SK-N-SH (cell line): ENCODE data around the gene IRF2BPL. TPM values are rescaled to one million over a fixed set of nuclear protein-coding genes. Genes with fewer than 3 reads are reported as not detected.
"Not testable (repeated sequence)": the region's sequence is repeated elsewhere in the genome, so short reads cannot be mapped to it uniquely, and the experiment has no call there.

Source experiments
- CTCF ChIA-PET: fragments of 300-600, 350-600 bp; formaldehyde crosslinking; extraction: SDS; loops from one replicate; lab custom pipeline; 2021; lab: Yijun Ruan, JAX
- POLR2A ChIA-PET: fragments of 350-600 bp; sonication (Branson Sonifier 250); formaldehyde crosslinking; extraction: SDS; loops from one replicate; lab custom pipeline; 2020; ENCODE audit warnings: antibody characterized with exemption, inconsistent platforms; lab: Yijun Ruan, JAX
- DNase-seq: peaks from one replicate; pipeline ENCODE4 v3.0.0; 2012
- H2AFZ ChIP-seq: fragments of 200-600 bp; sonication (generic); 2 replicates; pipeline ENCODE4 v1.8.1; 2016; ENCODE audit warnings: antibody characterized with exemption, mild to moderate bottlenecking, low read depth
- H3F3A ChIP-seq: fragments of 200-600 bp; sonication (generic); replicated peaks from 2 replicates; pipeline ENCODE3; 2016; ENCODE audit warnings: antibody characterized with exemption, mild to moderate bottlenecking; ENCODE audit not compliant: insufficient read depth
- H3K27ac ChIP-seq, 2 experiments: fragments of 200-500 bp in 1 of 2; fragments of 200-600 bp in 1 of 2; sonication (Bioruptor generic) in 1 of 2; sonication (generic), shearing (Covaris generic) in 1 of 2; 2 replicates each; pipeline versions ENCODE4 v1.5.1 to v1.6.1; 2014 to 2016; ENCODE audit warnings: low read depth in 2 of 2, inconsistent platforms in 1 of 2, low read length in 1 of 2, mild to moderate bottlenecking in 1 of 2, mixed read lengths in 1 of 2
- H3K27me3 ChIP-seq: fragments of 200-600 bp; sonication (generic), shearing (Covaris generic); 2 replicates; pipeline ENCODE4 v1.6.1; 2016; ENCODE audit warnings: mixed run types; ENCODE audit not compliant: insufficient read depth
- H3K36me3 ChIP-seq, 2 experiments: fragments of 200-500 bp in 1 of 2; fragments of 200-600 bp in 1 of 2; sonication (Bioruptor generic) in 1 of 2; sonication (generic) in 1 of 2; replicated peaks in 1 of 2; 2 replicates each; pipeline versions ENCODE3 to v1.5.1; 2014 to 2016; ENCODE audit warnings: low read length in 1 of 2, mild to moderate bottlenecking in 1 of 2; ENCODE audit not compliant: insufficient read depth in 2 of 2, control insufficient read depth in 1 of 2
- H3K4me1 ChIP-seq, 2 experiments: fragments of 200-500 bp in 1 of 2; fragments of 200-600 bp in 1 of 2; sonication (Bioruptor generic) in 1 of 2; sonication (generic), shearing (Covaris generic) in 1 of 2; 2 replicates each; pipeline versions ENCODE4 v1.5.1 to v1.6.1; 2014 to 2016; ENCODE audit warnings: low read depth in 1 of 2, low read length in 1 of 2, mixed run types in 1 of 2; ENCODE audit not compliant: insufficient read depth in 2 of 2, control insufficient read depth in 1 of 2
- H3K4me2 ChIP-seq: fragments of 200-600 bp; sonication (generic), shearing (Covaris generic); 2 replicates; pipeline ENCODE4 v1.6.1; 2017; ENCODE audit warnings: mixed run types
- H3K4me3 ChIP-seq, 2 experiments: fragments of 200-500 bp in 1 of 2; fragments of 200-600 bp in 1 of 2; sonication (Bioruptor generic) in 1 of 2; sonication (generic), shearing (Covaris generic) in 1 of 2; 2 replicates each; pipeline versions ENCODE4 v1.5.1 to v1.8.1; 2014 to 2016; ENCODE audit warnings: low read depth in 2 of 2, inconsistent platforms in 1 of 2, low read length in 1 of 2, mild to moderate bottlenecking in 1 of 2, mixed read lengths in 1 of 2, moderate library complexity in 1 of 2
- H3K79me2 ChIP-seq: fragments of 200-600 bp; sonication (generic); 2 replicates; pipeline ENCODE4 v1.8.1; 2017; ENCODE audit warnings: mild to moderate bottlenecking; ENCODE audit not compliant: insufficient read depth
- H3K9ac ChIP-seq: fragments of 200-600 bp; sonication (generic); 2 replicates; pipeline ENCODE4 v1.6.1; 2017; ENCODE audit warnings: mixed run types
- H3K9me2 ChIP-seq: fragments of 200-600 bp; sonication (generic); 2 replicates; pipeline ENCODE4 v1.6.1; 2017; ENCODE audit warnings: mixed run types
- H3K9me3 ChIP-seq: fragments of 200-600 bp; sonication (generic); 2 replicates; pipeline ENCODE4 v1.6.1; 2017; ENCODE audit warnings: mixed run types, mild to moderate bottlenecking, moderate library complexity
- H4K20me1 ChIP-seq: fragments of 200-600 bp; sonication (generic); 2 replicates; pipeline ENCODE4 v1.6.1; 2017; ENCODE audit warnings: mild to moderate bottlenecking, mixed run types; ENCODE audit not compliant: insufficient read depth
- ELF1 ChIP-seq: IDR thresholded peaks from 2 replicates; pipeline ENCODE4 v1.4.0; 2012
- EZH2phosphoT487 ChIP-seq: fragments of 200-600 bp; sonication (generic); IDR thresholded peaks from 2 replicates; pipeline ENCODE4 v1.6.1; 2017; ENCODE audit warnings: low read depth, mixed run types, mild to moderate bottlenecking, antibody characterized with exemption, moderate library complexity, borderline replicate concordance
- FOSL2 ChIP-seq: IDR thresholded peaks from 2 replicates; pipeline ENCODE4 v1.4.0; 2012; ENCODE audit warnings: low read depth, mild to moderate bottlenecking, moderate library complexity, borderline replicate concordance
- FOXM1 ChIP-seq: IDR thresholded peaks from 2 replicates; pipeline ENCODE4 v1.4.0; 2012; ENCODE audit warnings: low read depth, mild to moderate bottlenecking
- GABPA ChIP-seq: IDR thresholded peaks from 2 replicates; pipeline ENCODE4 v1.4.0; 2012; ENCODE audit warnings: low read depth, mild to moderate bottlenecking
- POLR2AphosphoS5 ChIP-seq: IDR thresholded peaks from 2 replicates; pipeline ENCODE4 v1.6.1; 2012; ENCODE audit warnings: low read depth, low read length
- RXRA ChIP-seq: IDR thresholded peaks from 2 replicates; pipeline ENCODE4 v1.4.0; 2012; ENCODE audit warnings: low read depth, mild to moderate bottlenecking, borderline replicate concordance
- SIN3A ChIP-seq: IDR thresholded peaks from 2 replicates; pipeline ENCODE4 v1.6.1; 2012; ENCODE audit warnings: low read depth, mild to moderate bottlenecking, low read length, moderate library complexity, borderline replicate concordance
- TCF12 ChIP-seq: IDR thresholded peaks from 2 replicates; pipeline ENCODE4 v1.4.0; 2012
- WGBS: methylation state at CpG from one replicate; pipeline ENCODE4 v1.1.6; 2017; ENCODE audit warnings: low lambda C conversion rate; 5-methylcytosine and 5-hydroxymethylcytosine counted together
- polyA plus RNA-seq, 3 experiments: library from polyadenylated mRNA; depleted of rRNA; stranded (reverse); fragments of >200 nt; gene quantifications; 2 replicates each; pipeline ENCODE4 v1.2.3, GENCODE V29; 2012
- TF ChIP-seq, protein P1 (sequence below): IDR thresholded peaks from 2 replicates; pipeline ENCODE4 v1.4.0; 2012; ENCODE audit warnings: low read depth, borderline replicate concordance
- TF ChIP-seq, protein P2 (sequence below): IDR thresholded peaks from 2 replicates; pipeline ENCODE4 v1.6.1; 2012; ENCODE audit warnings: mild to moderate bottlenecking, low read depth, low read length, moderate library complexity
- TF ChIP-seq, protein P3 (sequence below): IDR thresholded peaks from 2 replicates; pipeline ENCODE4; 2012

The IRF2BPL gene
- polyA plus RNA-seq, 1 of the 3 experiments (the other 2 are of a cell fraction): 17.1 TPM

DNA sequence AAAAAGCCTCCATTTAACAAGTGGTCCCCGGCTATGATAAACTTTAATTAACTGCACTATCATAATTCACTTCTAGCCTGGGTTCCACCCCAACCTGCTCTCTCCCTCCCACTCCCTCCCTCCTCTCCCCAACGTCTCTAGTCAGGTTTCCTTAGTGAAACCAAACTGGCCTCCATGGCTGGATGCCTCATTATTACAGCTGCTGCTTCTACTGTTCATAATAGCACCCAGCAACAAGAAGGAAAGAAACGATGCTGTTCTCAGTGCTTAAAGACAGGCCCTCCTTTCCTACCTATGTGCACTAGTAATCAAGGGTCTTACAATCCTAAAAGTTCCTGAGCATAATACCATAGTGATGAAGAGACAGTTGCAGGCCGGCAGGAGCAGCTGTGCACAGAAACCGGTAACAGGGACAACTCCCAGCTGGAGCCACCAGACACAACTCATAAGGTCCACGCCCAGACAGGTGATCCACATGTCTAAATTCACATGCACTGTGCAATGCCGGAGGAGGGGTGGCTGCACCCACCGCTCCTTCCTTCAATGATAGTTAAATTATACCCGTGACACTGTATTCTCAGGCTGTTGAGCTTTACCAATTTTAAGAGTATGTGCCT is 6.2 kb downstream of the IRF2BPL start:
- Histone ChIP-seq H2AFZ (no peak overlapping the region), H3K4me3 (no peak overlapping the region), H3K4me2 (peak overlapping the region; percentile 94), H3K27me3 (no peaks in the 10 kb centered on the region), H4K20me1 (peaks cover 33% of the 10 kb centered on the region), H3F3A (peaks cover 33% of the 10 kb centered on the region), H3K9ac (no peak overlapping the region), H3K79me2 (peaks cover 43% of the 10 kb centered on the region), H3K27ac (peak overlapping the region; percentile 26 to 74; a peak in 3 of 4 replicates), H3K9me3 (no peaks in the 10 kb centered on the region), H3K4me1 (peaks cover 26 to 30% of the 10 kb centered on the region in 2 experiments), H3K9me2 (no peaks in the 10 kb centered on the region), H3K36me3 (peaks cover 27 to 34% of the 10 kb centered on the region in 2 experiments)
- CTCF ChIA-PET: interaction anchor here (0.6 to 9.6 kb wide), 9 partner anchors 31 to 129 kb away, joined by 3 to 187 read pairs (median 4); no protein-coding TSS in a partner anchor
- WGBS: 70% methylated on average over 9 of the region's 9 CpGs
- TF ChIP-seq, protein P1, sequence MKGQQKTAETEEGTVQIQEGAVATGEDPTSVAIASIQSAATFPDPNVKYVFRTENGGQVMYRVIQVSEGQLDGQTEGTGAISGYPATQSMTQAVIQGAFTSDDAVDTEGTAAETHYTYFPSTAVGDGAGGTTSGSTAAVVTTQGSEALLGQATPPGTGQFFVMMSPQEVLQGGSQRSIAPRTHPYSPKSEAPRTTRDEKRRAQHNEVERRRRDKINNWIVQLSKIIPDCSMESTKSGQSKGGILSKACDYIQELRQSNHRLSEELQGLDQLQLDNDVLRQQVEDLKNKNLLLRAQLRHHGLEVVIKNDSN: no peak
- TF ChIP-seq RXRA: no peak
- no peak for TF ChIP-seq EZH2phosphoT487
- TF ChIP-seq, protein P2, sequence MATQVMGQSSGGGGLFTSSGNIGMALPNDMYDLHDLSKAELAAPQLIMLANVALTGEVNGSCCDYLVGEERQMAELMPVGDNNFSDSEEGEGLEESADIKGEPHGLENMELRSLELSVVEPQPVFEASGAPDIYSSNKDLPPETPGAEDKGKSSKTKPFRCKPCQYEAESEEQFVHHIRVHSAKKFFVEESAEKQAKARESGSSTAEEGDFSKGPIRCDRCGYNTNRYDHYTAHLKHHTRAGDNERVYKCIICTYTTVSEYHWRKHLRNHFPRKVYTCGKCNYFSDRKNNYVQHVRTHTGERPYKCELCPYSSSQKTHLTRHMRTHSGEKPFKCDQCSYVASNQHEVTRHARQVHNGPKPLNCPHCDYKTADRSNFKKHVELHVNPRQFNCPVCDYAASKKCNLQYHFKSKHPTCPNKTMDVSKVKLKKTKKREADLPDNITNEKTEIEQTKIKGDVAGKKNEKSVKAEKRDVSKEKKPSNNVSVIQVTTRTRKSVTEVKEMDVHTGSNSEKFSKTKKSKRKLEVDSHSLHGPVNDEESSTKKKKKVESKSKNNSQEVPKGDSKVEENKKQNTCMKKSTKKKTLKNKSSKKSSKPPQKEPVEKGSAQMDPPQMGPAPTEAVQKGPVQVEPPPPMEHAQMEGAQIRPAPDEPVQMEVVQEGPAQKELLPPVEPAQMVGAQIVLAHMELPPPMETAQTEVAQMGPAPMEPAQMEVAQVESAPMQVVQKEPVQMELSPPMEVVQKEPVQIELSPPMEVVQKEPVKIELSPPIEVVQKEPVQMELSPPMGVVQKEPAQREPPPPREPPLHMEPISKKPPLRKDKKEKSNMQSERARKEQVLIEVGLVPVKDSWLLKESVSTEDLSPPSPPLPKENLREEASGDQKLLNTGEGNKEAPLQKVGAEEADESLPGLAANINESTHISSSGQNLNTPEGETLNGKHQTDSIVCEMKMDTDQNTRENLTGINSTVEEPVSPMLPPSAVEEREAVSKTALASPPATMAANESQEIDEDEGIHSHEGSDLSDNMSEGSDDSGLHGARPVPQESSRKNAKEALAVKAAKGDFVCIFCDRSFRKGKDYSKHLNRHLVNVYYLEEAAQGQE: no peak
- TF ChIP-seq FOXM1: no peak
- no peak for TF ChIP-seq TCF12
- TF ChIP-seq, protein P3, sequence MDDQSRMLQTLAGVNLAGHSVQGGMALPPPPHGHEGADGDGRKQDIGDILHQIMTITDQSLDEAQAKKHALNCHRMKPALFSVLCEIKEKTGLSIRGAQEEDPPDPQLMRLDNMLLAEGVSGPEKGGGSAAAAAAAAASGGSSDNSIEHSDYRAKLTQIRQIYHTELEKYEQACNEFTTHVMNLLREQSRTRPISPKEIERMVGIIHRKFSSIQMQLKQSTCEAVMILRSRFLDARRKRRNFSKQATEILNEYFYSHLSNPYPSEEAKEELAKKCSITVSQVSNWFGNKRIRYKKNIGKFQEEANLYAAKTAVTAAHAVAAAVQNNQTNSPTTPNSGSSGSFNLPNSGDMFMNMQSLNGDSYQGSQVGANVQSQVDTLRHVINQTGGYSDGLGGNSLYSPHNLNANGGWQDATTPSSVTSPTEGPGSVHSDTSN: no peak
- no peak for TF ChIP-seq FOSL2
- no peak for TF ChIP-seq SIN3A
- TF ChIP-seq POLR2AphosphoS5: no peak; the same call in 1 of the 2 replicates
- TF ChIP-seq ELF1: no peak
- TF ChIP-seq GABPA: no peak
- DNase-seq: no peak
- POLR2A ChIA-PET: interaction anchor here (0.8 to 1.3 kb wide), 2 partner anchors 9 to 102 kb away, joined by 3 to 4 read pairs; no protein-coding TSS in a partner anchor

DNA sequence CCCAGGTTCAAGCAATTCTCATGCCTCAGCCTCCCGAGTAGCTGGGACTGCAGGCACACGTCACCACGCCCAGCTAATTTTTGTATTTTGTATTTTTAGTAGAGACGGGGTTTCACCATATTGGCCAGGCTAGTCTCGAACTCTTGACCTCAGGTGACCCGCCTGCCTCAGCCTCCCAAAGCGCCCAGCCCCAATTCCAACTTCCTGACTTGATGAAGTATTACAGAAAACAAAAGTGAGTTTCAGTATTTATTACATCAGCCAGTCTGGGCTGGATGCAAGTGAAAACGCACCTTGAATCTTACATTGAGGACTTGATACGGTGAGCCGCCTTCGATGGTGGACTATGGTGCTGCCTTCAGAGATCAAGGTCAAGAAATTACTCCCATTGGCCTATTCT is 7.1 kb downstream of the IRF2BPL start:
- H2AFZ ChIP-seq, DNase-seq, H3K9ac ChIP-seq, H3K9me3 ChIP-seq, H3K9me2 ChIP-seq, H3K4me3 ChIP-seq, H3K4me2 ChIP-seq, H3K27me3 ChIP-seq: not testable (repeated sequence)
- ChIA-PET POLR2A (interaction anchor here (1.3 kb wide), 1 partner anchor 8 kb away, joined by 4 read pairs; no protein-coding TSS in a partner anchor), CTCF (interaction anchor here (1.3 to 9.6 kb wide), 4 partner anchors 42 to 105 kb away, joined by 3 to 187 read pairs (median 26); no protein-coding TSS in a partner anchor)
- Histone ChIP-seq H3K27ac (peak overlapping the region in 1 of 2 experiments; percentile 26; a peak in 1 of 4 replicates), H3K36me3 (peaks cover 26 to 34% of the 10 kb centered on the region in 2 experiments), H3F3A (peaks cover 33% of the 10 kb centered on the region), H4K20me1 (peaks cover 27% of the 10 kb centered on the region), H3K79me2 (peaks cover 34% of the 10 kb centered on the region), H3K4me1 (peaks cover 26 to 30% of the 10 kb centered on the region in 2 experiments)
- WGBS: 94% methylated on average over 11 of the region's 11 CpGs
